Stimulated activated CD8-positive, alpha-beta memory T cell treated with anti-CD3 and anti-CD28 coated beads, Interleukin-15, amount 100 ng/mL, for 1 hour (primary cell): ENCODE data around the gene TRIM25.
"Not testable (repeated sequence)": the region's sequence is repeated elsewhere in the genome, so short reads cannot be mapped to it uniquely, and the experiment has no call there.

Source experiments
- DNase-seq: peaks from one replicate; pipeline ENCODE4 v3.0.0-alpha.2; 2020; ENCODE audit warnings: low read depth

TRIM25 gene, protein sequence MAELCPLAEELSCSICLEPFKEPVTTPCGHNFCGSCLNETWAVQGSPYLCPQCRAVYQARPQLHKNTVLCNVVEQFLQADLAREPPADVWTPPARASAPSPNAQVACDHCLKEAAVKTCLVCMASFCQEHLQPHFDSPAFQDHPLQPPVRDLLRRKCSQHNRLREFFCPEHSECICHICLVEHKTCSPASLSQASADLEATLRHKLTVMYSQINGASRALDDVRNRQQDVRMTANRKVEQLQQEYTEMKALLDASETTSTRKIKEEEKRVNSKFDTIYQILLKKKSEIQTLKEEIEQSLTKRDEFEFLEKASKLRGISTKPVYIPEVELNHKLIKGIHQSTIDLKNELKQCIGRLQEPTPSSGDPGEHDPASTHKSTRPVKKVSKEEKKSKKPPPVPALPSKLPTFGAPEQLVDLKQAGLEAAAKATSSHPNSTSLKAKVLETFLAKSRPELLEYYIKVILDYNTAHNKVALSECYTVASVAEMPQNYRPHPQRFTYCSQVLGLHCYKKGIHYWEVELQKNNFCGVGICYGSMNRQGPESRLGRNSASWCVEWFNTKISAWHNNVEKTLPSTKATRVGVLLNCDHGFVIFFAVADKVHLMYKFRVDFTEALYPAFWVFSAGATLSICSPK

DNA sequence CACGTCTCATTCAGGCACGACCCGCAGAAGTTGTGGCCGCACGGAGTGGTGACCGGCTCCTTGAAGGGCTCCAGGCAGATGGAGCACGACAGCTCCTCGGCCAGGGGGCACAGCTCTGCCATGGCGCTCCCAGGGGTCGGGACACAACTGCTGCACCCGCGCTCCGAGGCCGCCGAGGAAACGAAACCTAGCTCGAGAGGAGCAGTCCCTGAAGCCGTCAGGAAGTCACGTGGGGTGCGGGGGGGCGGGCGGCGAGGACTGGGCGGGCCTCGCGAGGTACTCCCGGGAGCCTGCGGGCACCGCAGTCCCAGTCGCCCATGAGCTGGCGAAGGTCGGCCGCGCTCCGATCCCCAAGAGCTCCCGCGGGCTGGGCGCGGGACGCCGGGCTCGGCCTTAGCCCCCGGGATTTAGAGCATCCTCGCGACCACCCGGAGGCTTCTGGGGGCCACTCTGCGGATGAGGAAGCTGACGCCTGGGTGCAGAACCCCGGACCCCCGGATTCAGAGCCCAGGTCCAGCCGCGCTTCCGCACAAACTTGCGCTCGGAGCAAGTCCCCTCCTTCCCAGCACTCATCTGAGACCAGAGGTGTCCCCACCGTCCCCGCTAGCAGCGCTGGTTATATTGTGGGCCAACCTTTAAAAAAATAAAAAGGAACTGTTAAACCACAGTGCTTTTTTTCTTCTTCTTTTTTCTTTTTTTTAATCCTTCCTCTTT lies at the start of gene TRIM25:
Gene TRIM25, minus strand, starts transcription at position 183 of the 714 bp plus-strand sequence. Its CDS starts 61 bp downstream, at position 122.
- DNase-seq = peak; percentile 81

DNA sequence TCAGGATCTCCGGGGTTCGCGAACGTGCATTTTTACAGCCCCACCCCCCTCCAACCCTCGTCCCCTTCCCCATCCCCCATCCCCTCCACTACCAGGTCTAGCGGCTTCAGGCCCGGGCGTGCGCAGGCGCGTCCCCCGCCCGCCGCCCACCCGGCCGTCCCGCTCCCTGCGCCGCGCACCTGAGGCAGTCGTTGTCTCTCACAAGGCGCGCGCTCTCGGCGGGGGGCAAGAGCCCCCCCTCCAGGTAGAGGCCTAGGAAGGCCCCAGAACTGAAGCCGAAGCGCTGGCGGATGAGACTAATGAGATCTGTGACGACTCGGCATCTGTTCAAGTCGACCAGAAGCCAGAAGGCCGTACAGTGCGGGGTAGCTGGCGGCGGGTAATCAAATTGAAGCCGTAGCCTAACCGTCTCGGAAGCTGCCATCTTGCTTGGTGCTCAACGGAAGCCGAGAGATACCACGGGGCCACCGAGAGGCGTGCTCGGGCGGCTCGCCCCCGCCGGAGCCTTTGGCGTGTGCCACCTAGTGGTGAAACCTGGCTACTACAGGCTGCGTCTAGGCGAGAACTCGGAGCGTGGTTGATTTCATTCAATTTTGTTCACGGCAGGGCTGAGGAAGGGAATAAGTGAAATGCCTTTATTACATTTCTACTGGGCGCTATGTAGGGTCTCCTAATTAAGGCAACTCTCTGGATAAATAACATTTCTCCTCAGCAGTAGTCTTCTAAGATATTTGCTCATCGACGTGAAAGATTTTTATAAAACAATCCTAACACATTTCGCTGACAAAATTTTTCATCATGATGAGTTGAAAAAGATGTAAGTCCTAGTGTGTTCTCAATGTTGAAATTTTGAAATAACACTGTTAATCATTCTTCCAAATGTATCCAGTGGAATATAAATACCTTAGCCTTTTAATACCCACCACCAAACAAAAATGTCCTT lies 47.0 kb upstream of the TRIM25 start, which contains the start of gene COIL:
Gene COIL, minus strand, starts transcription at position 455 of the 943 bp plus-strand sequence. Its CDS starts 31 bp downstream, at position 424.
- DNase-seq = peak; percentile 96

DNA sequence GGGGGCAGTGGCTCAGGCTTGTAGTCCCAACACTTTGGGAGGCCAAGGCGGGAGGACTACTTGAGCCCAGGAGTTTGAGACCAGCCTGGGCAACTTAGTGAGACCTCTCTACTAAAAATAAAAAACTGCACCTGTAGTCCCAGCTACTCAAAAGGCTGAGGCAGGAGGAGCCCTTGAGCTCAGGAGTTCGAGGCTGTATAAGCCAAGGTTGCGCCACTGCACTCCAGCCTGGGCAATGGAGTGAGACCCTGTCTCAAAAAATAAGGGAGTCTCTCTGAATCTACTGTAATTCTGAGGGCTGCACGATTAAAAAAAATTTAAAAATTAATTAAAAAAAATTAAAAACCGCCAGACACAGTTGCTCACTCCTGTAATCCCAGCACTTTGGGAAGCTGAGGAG lies 43.1 kb upstream of the TRIM25 start:
- DNase-seq = no peak

DNA sequence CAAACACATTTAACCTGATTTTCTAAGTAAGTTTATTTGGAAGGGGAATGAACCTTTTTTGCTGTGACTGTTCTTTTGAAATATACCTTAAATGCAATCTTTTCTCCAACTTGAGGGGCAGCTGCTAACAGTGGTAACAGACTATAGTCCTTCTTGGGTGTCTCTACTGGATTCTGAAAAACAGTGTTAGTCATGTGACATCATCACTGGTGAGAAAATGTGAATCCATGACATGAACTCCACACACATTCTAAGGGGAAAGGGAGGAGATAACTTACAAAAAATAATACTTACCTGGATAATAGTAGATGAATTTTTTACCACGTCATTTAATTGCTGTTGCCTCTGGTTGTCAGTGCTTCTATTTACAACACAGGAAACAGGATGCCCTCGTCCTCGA lies 35.7 kb upstream of the TRIM25 start:
- DNase-seq = no peak

DNA sequence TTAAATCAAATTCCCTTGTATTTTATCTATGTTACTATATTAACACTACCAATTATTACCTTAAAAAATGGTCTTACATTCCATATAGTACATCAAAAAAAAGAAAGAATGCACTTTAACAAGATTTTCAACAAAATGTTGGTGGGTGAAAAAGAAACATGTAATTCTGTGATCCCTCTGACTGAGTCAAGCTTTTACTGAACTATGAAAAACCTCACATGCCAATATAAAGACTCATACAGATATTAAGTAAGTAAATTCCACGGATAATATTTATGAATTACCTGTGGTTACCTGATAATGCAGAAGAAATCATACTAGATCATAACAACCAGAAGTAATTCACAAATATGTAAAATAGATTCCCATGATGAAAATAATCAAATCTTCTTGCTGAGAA lies 34.6 kb upstream of the TRIM25 start:
- no peak for DNase-seq

DNA sequence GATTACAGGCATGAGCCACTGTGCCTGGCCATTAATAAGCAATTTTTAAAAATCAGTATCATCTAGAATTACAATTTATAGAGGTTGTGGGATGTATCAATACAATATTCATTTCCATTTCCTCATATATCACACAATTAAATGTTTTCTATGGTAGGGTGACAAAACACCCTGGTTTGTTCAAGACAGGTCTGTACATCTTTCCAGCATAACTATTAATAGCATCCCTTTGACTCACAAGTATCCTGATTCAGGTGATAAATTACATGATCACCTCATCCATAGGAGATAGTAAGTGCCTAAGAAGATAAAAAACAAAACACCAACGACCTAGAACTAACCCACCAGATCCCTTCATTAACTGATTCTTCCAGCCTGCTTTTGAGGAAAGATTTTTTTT lies 33.9 kb upstream of the TRIM25 start:
- DNase-seq = no peak

DNA sequence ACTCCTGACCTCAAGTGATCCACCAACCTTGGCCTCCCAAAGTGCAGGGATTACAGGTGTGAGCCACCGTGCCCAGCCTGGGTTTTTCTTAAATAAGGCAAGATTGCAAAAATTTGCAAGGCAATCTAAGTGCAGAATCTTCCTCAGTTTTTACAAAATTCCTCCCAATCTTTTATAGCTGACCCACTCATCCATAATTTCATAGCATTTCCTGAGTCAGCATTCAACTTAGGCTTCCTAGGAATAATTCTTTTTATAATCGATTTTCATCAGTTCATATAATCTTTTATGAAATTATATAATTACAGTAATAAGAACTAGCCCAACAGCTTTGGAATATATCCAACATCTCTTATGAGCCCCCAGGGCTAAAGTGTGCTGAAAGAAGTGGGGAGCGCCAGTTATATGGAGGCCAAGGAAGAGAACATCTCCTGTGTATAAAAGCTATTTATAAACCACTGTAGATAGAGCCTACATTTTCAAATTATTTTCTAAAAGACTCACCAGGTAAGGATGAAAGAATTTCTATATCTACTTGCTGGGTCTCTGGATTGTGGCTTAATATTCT lies 32.2 kb upstream of the TRIM25 start:
- no peak for DNase-seq

DNA sequence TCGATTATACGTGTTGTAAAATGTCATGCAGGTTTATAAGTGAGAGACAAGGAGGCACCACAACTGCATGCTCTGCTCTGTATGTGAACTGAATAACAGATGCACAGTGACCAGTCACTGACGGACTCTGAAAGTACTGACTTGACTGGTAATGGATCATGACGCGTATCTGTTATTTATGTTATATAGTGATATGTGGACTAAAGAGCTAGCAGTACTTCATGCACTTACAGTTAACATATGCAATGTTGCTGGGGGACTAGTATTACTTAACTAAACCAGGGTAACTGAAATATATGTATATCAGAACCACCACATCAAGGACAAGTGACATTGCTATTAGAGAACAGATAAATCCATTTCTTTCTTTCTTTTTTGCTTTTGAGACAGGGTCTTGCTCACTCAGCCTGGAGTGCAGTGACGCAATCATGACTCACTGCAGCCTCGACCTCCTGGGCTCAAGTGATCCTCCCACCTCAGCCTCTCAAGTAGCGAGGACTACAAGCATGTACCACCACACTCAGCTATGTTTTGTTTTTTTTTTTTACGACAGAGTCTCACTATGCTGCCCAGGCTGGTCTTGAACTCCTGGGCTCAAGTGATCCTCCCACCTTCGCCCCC lies 29.8 kb upstream of the TRIM25 start:
- no peak for DNase-seq

DNA sequence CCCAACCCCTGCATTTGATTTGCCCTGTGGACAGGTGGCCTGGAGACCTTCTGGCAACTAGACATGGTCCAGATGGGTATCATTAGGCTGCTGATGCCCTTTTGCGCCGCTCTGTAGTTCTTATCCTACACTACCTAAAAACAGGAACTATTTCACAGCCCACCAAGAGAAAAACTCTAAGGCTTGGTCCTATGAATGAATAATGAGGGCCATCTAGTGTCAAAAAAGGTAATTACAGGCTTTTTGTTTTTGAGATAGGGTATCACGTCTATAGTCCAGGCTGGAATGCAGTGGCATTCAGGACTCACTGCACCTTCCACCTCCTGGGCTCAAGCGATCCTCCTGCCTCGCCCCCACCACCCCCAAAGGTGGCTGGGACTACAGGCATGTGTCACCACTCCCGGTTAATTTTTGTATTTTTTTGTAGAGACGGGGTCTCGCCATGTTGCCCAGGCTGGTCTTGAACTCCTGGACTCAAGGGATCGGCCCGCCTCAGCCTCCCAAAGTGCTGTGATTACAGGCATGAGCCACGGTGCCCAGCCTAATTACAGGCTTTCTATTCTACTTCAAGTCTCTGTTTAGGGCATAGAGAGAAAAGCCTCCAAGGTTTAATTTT lies 26.1 kb upstream of the TRIM25 start:
- DNase-seq = no peak

DNA sequence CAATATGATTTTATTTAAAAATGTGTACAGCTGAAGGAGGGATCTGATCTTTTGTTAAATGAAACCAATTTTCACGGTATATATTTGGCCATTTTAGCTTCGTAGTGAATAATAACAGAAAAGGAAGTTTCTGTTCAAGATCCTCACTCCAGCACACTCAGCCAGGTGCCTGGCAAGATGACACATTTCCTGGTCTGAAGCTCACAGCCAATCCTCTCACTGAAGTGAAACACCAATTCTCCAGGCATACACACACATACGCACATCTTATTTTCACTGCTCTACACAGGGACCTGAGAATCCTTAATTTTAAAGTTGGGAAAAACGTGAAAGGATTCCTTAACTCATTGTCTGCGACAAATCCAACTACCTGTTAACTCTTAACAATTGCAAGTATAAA lies 24.4 kb upstream of the TRIM25 start:
- DNase-seq = not testable (repeated sequence)

DNA sequence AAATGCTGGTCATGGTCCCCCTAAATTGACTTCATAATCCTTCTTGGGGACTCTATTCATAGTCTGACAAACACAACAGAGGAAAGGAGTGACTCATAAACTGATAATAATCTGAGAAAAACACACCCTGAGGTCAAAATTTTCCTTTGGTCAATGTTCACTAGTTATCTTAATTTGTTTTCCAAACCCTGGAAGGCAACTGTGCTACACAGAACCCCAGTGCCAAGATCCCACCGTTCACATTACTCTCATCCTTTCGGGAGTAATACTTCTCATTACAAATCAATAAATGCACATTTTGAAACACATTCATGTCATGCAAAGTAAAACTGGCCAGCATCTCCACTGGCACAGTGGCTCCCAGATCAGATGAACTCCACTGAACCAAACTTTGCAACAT lies 23.8 kb upstream of the TRIM25 start:
- no peak for DNase-seq

DNA sequence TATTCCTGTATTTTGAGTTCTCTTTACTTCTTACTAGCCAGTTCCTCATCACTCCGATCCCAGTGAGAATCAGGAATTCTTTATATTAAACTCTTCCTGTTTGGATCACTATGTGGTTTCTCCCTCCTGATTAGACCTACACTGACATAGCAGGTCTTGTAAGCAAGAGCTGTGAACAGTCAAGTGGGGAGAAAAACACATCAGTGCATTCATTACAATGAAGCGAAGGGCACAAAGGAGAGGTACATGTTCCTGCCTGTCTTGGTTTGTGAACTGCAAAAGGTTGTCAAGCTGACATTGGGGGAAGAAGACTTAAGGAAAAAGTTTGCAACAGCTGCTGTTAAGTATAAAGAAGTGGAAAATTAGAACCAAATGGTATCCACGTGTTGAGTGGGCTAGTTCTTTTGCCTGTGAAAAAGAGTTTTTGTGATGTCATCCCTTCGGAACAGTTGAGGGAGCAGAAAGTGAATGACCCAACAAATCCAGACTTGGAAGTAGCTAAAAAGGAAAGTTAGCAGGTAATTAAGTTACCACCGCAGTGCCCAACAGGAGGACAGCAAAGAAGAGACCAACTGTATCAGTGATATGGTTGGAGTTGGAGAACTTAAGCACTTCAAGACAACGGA lies 23.0 kb upstream of the TRIM25 start:
- DNase-seq = no peak

DNA sequence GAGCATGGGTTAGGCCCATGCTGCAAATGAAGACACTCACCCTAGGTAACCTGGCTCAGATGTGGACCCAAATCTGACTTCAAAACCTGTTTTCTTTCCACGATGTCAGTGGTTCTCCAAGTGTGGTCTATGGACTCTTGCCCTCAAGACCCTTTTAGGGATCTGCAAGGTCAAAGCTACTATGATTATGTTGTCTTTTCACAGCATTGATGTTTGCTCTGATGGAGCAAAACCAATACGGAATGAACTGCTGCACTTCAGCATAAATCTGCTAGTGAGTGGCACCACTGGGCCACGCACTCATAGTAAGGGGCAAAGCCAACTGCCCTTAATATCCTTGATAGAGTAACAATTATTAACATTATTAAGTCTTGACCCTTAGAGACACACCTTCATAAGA lies 21.6 kb upstream of the TRIM25 start:
- no peak for DNase-seq

DNA sequence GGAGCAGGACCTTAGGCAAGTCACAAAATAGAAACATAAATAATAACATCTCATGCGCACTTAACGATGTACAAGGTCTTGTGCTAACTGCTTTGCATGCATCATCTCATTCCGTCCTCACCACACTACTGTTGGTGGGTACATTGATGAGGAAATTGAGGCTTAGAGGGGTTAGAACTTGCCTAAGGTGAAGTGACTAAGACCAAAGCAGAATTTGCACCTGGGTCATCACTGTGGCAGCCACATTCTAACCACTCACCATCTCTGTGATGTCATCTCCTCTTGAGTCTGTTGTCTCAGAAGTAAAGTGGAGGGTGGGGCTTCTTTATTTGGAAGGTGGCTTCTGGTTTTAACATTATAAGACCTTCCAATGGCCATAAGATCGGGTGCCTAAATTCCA lies 20.4 kb upstream of the TRIM25 start:
- DNase-seq = no peak

DNA sequence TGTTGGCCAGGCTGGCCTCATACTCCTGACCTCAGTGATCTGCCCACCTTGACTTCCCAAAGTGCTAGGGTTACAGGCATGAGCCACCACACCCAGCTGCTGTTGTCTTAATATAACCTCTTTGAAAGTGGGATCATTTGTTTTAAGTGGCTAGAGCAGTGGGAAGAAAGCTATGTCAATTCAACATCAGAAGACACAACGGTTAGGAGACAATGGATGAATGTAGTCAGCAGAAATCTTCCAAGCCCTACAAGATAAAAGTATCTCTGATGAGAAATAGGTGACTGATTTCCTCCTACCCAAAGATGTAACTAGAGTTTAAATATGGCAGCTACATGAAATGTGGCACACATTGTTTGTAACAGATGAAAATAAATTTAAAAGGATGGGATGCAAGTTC lies 20.0 kb upstream of the TRIM25 start:
- no peak for DNase-seq

DNA sequence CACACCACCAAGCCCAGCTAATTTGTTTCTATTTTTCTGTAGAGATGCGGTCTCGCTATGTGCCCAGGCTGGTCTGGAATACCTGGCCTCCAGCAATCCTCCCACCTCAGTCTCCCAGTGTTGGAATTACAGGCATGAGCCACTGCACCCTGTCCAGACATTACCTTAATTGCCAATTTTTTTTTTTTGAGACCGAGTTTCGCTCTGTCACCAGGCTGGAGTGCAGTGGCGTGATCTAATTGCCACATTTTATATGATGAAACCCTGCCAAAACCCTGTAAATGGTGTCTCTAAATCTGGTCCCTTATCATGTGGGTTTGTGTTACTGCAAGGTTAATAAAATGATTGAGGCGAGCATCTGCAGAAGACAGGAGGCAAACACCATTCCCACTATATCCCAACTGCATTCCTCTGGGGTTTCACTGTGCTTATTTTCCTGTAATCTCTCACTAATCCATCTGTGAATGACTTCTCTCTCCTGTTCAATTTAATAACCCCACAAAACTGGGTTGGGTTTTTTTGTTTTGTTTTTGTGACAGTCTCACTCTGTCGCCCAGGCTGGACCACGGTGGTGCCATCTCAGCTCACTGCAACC lies 19.4 kb upstream of the TRIM25 start:
- no peak for DNase-seq

DNA sequence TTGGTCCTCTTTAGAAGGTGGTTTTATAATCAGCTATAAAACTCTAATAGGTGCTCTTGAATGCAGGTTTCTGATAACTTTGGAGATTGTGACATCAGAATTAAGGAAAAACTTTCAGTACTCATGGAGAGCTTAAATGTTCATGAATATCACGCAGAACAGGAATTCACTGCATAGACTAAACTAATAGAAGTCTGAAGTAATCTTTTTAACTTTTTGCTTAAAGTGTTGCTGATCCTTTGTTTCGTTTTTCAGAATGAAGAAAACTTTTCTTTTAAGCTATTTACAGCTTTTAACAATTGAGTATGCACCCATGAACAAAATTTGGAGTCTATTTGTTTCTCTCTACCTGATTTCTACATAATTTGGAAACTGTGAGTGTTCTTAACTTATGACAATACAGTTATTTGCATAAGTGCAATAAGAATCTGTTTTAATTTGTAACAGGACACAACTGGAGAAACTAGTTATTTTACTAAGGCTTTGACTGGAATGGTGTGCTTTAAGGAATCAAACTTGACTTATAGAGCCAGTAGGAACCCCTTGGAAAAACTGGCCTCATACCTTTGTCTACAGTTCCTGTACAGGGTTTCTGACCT lies 17.0 kb upstream of the TRIM25 start:
- DNase-seq = no peak

DNA sequence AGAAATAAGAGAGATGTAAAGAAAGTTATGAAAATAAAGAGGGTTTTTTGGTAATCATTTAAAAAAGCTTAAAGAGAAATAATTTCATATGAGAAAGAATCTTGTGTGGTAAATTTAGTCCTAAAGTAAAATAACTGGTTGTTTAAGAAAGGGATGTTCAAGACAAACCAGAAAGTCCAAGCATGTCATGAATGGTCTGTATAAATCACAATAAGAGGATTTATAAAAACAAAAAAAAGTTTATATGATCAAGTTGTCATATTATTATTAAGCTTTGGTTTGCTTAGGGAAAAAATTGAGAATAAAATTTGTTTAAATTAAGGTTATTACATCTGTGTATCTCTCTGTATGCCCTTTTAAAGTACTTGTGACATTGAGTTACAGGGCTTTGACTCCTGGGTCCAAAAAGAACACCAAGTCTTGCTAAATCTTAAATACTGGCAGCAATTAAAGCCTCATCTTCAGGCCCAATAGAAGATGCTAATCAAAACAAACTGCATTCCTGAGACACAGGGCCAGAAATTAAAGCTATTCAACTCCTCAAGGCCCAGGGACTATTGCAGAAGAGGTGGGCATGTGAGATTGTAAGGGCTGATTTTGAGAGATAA lies 15.6 kb upstream of the TRIM25 start:
- DNase-seq = no peak

DNA sequence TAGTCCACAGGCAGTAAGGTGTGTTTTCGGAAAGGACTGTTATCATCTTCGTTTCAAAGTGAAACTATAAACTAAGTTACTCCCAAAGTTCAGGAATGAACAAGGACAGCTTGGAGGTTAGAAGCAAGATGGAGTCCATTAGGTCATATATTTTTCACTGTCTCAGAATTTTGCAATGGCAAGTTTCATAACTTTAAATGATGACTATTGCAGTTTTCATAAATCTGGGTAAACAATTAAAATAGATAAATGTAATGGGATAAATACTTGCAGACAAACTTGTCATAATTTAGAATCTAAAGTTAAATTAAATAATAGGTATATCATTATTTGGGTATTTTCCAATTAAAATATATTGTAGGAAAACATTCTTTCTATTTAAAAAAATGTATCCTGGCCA lies 14.7 kb upstream of the TRIM25 start:
- DNase-seq = no peak
